Esophagus muscularis mucosa (tissue), 3 donors: Measurements from ENCODE around the gene HADHA.

ENCODE experiments used
- CTCF ChIP-seq, 3 experiments: fragments of 200-600 bp in 2 of 3; fragments of 450-650 bp in 1 of 3; sonication (generic) in 2 of 3; IDR thresholded peaks; one replicate each; pipeline ENCODE4 v1.5.1; 2017 to 2019; ENCODE audit warnings: antibody characterized with exemption in 3 of 3, mild to moderate bottlenecking in 2 of 3, moderate library complexity in 1 of 3
- POLR2A ChIP-seq: fragments of 450-650 bp; IDR thresholded peaks from one replicate; pipeline ENCODE4 v1.6.1; 2017; ENCODE audit warnings: antibody characterized with exemption, moderate library complexity, mild to moderate bottlenecking, low read depth
- POLR2AphosphoS5 ChIP-seq, 2 donors: sonication (generic); formaldehyde crosslinking; IDR thresholded peaks; one replicate each; pipeline ENCODE4 v1.6.1; 2017; ENCODE audit warnings: antibody characterized with exemption in 2 of 2

DNA sequence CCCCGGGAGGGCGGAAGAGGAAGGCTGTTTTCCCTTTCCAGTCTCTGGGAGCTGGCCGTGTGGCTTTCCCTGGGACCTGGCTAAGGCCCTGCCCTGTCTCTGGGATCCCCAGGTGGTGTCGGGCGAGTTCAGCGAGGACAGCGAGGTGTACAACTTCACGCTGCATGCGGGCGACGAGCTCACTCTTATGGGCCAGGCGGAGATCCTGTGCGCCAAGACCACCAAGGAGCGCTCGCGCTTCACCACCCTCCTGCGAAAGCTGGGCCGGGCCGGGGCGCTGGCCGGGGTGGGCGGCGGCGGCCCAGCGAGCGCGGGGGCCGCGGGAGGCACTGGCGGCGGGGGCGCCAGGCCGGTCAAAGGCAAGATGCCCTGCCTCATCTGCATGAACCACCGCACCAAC, 60.3 kb downstream of the HADHA start:
- TF ChIP-seq POLR2AphosphoS5 (IDR thresholded peaks at IDR 0.05), result no peak
- no peak for TF ChIP-seq CTCF (IDR thresholded peaks at IDR 0.05)
- no peak for TF ChIP-seq POLR2A
